IPS-18a (cell line): ENCODE results near the gene PHC2.

Experiments
- H3K27ac ChIP-seq: one replicate; pipeline ENCODE4 v1.5.1; 2013; ENCODE audit warnings: low read length
- H3K27me3 ChIP-seq: one replicate; pipeline ENCODE4 v1.6.1; 2013; ENCODE audit warnings: mild to moderate bottlenecking, low read length; ENCODE audit not compliant: control insufficient read depth, insufficient read depth
- H3K36me3 ChIP-seq: one replicate; pipeline ENCODE4 v1.6.1; 2013; ENCODE audit warnings: low read depth, low read length; ENCODE audit not compliant: control insufficient read depth
- H3K4me1 ChIP-seq: one replicate; pipeline ENCODE4 v1.6.1; 2013; ENCODE audit warnings: low read depth, low read length; ENCODE audit not compliant: control insufficient read depth
- H3K4me3 ChIP-seq: one replicate; pipeline ENCODE4 v1.5.1; 2013; ENCODE audit warnings: low read length
- H3K9ac ChIP-seq: one replicate; pipeline ENCODE4 v1.6.1; 2013; ENCODE audit warnings: mild to moderate bottlenecking, low read length, moderate library complexity
- H3K9me3 ChIP-seq: one replicate; pipeline ENCODE4 v1.6.1; 2013; ENCODE audit warnings: low read depth, low read length; ENCODE audit not compliant: control insufficient read depth

The PHC2 gene

DNA sequence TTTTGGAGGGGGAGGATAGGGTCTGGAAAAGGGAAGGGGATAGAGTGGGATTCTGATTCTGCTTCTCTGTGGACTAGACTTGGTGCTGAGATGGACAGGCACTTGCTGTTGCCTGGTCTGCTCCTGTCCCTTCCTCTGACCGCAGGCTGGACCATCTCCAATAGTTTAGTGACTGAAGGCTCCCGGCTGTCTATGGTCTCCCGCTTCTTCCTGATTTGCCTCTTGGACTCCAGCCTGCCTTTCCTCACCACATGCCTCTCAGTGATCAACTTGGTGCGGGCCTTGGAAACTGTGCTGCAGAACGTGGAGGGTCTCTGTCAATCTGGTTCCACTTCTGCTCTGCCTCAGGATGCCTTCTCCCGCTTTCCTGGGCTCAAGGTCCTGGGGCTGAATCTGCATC, 35.3 kb upstream of the PHC2 start:
- Histone ChIP-seq H3K9me3 (no peaks in the 10 kb centered on the region), H3K36me3 (no peaks in the 10 kb centered on the region), H3K27ac (no peak overlapping the region), H3K4me1 (no peaks in the 10 kb centered on the region), H3K9ac (no peak overlapping the region), H3K27me3 (no peaks in the 10 kb centered on the region), H3K4me3 (no peak overlapping the region)

GRCh38 chr1:33465316-33465715, 34.4 kb upstream of the PHC2 start:
- Histone ChIP-seq H3K4me3 (no peak overlapping the region), H3K4me1 (no peaks in the 10 kb centered on the region), H3K9me3 (no peaks in the 10 kb centered on the region), H3K27me3 (no peaks in the 10 kb centered on the region), H3K27ac (no peak overlapping the region), H3K9ac (no peak overlapping the region), H3K36me3 (no peaks in the 10 kb centered on the region)

DNA sequence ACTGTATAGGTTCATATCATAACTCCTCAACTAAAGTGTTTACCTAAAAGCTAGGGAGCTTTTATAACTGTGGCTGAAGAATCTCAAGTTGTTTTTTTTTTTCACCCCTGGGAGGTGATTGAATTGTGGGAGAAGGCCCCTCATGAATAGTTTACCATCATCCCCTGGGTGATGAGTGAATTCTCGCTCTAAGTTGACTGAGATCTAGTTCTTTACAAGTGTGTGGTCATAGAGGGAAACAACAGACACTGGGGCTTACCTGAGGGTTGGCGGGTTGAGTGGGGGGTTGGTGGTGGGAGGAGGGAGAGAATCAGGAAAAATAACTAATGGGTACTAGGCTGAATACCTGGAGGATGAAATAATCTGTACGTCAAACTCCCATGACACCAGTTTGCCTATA, 33.7 kb upstream of the PHC2 start:
- no peaks in the 10 kb centered on the region for H3K27me3 ChIP-seq

GRCh38 chr1:33462405-33463164, 31.7 kb upstream of the PHC2 start:
- H3K36me3 ChIP-seq, result no peaks in the 10 kb centered on the region
- no peak overlapping the region for H3K9ac ChIP-seq
- H3K27ac ChIP-seq, result no peak overlapping the region
- no peaks in the 10 kb centered on the region for H3K4me1 ChIP-seq
- no peak overlapping the region for H3K4me3 ChIP-seq
- no peaks in the 10 kb centered on the region for H3K9me3 ChIP-seq
- no peaks in the 10 kb centered on the region for H3K27me3 ChIP-seq

More for the DNA sequence above, 33.7 kb upstream of the PHC2 start:
- H3K4me3 ChIP-seq, result no peak overlapping the region
- no peaks in the 10 kb centered on the region for H3K4me1 ChIP-seq
- no peak overlapping the region for H3K27ac ChIP-seq
- no peaks in the 10 kb centered on the region for H3K36me3 ChIP-seq
- no peak overlapping the region for H3K9ac ChIP-seq
- no peaks in the 10 kb centered on the region for H3K9me3 ChIP-seq

- Histone ChIP-seq H3K27me3 (no peaks in the 10 kb centered on the region), H3K4me1 (no peaks in the 10 kb centered on the region), H3K9me3 (no peaks in the 10 kb centered on the region), H3K36me3 (no peaks in the 10 kb centered on the region), H3K27ac (no peak overlapping the region), H3K9ac (no peak overlapping the region), H3K4me3 (no peak overlapping the region)
These were observed 30.2 kb upstream of the PHC2 start for GRCh38 chr1:33460947-33461629.

DNA sequence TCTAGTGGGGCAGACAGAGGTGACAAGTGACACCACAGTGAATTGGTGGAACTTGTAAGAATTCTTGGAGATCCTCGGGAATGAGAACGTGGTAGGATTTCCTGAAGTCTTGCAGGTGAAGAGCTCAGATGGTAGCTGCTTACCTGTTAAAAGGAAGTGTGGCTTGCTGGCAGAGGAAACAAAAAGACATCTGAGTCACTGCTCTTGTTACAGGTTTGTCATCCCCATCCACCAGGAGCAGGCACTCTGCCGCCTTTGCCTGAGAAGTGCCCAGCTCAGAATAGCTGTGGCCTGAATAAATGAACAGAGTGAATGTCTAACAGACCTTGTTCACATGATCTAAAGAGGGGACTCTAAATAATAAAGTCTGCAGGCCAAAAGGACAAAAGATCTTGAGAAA, 29.2 kb upstream of the PHC2 start:
- no peaks in the 10 kb centered on the region for H3K36me3 ChIP-seq
- H3K9ac ChIP-seq, result no peak overlapping the region
- H3K4me1 ChIP-seq, result no peaks in the 10 kb centered on the region
- no peaks in the 10 kb centered on the region for H3K9me3 ChIP-seq
- H3K27me3 ChIP-seq, result no peaks in the 10 kb centered on the region
- H3K27ac ChIP-seq, result no peak overlapping the region
- H3K4me3 ChIP-seq, result no peak overlapping the region

DNA sequence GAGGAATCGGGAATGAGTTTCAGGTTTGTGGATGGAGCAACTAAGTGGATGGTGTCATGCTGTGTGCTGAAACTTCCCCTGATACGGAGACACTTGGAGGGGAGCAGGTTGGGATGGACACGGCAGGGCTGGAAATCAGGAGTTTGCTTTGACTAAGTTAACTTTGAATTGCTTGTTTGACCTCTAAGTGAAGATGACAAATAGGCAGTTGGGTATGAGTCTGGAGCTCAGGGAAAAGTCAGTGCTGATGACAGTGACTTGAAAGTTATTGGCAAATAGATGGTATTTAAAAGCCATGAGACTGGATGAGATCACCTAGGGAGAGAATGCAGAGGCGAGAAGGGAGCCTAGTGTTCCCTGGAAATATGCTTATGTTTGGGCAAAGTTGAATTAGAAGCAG, 28.8 kb upstream of the PHC2 start:
- Histone ChIP-seq H3K27ac (no peak overlapping the region), H3K9me3 (no peaks in the 10 kb centered on the region), H3K4me1 (no peaks in the 10 kb centered on the region), H3K27me3 (no peaks in the 10 kb centered on the region), H3K4me3 (no peak overlapping the region), H3K36me3 (no peaks in the 10 kb centered on the region), H3K9ac (no peak overlapping the region)

DNA sequence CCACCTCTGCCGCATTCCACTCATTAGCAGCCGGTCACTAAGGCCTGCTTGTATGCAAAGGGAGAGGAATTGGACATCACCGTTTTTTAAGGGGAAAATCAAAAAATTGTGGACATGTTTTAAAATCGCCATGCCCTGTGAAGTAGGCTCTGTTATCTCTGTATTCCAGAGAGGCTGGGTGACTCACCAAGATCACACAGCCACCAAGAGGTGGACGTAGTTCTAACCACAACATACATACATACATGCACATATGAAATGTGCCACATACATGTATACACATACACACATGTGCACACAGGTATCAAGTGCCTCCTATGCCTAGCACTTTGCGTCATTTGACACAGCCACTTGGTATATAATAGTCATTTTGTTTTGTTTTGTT, 25.6 kb upstream of the PHC2 start:
- Histone ChIP-seq H3K4me3 (no peak overlapping the region), H3K27me3 (no peaks in the 10 kb centered on the region), H3K9ac (no peak overlapping the region), H3K9me3 (no peaks in the 10 kb centered on the region), H3K4me1 (no peaks in the 10 kb centered on the region), H3K27ac (no peak overlapping the region), H3K36me3 (no peaks in the 10 kb centered on the region)

- H3K4me3 ChIP-seq, result no peak overlapping the region
- no peak overlapping the region for H3K27ac ChIP-seq
These were observed 24.9 kb upstream of the PHC2 start for GRCh38 chr1:33455539-33456501.

DNA sequence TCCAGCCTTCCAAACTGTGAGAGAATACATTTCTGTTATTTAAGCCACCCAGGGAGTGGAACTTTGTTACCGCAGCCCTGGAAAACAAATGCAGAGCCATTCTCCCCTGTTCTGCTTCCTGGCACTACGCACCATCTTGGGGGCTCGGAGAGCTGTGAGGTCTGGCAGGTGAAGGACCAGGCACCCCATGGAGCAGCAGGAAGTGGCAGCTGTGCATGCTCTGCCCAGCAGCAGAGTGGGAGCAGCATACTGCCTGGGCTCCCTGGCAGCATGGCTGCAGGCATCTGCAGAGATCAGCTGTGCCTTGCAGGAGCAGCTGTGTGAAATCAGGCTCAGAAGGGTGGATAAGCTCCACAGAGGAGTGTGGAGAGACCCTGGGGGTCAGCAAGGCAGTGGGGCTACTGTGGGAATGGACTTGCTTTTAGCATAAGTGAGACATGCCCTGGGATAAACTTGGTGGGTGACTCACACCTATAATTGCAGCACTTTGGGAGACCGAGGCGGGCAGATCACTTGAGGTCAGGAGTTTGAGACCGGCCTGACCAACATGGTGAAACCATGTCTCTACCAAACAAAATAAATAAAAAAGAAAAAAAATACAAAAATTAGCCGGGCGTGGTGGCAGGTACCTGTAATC, 23.9 kb upstream of the PHC2 start:
- H3K9me3 ChIP-seq, result no peaks in the 10 kb centered on the region
- no peaks in the 10 kb centered on the region for H3K4me1 ChIP-seq
- no peaks in the 10 kb centered on the region for H3K36me3 ChIP-seq
- H3K9ac ChIP-seq, result no peak overlapping the region
- H3K27ac ChIP-seq, result no peak overlapping the region
- H3K27me3 ChIP-seq, result no peaks in the 10 kb centered on the region
- H3K4me3 ChIP-seq, result no peak overlapping the region

More at GRCh38 chr1:33455539-33456501, 24.9 kb upstream of the PHC2 start:
- Histone ChIP-seq H3K4me1 (no peaks in the 10 kb centered on the region), H3K9me3 (no peaks in the 10 kb centered on the region), H3K36me3 (no peaks in the 10 kb centered on the region), H3K27me3 (no peaks in the 10 kb centered on the region), H3K9ac (no peak overlapping the region)

DNA sequence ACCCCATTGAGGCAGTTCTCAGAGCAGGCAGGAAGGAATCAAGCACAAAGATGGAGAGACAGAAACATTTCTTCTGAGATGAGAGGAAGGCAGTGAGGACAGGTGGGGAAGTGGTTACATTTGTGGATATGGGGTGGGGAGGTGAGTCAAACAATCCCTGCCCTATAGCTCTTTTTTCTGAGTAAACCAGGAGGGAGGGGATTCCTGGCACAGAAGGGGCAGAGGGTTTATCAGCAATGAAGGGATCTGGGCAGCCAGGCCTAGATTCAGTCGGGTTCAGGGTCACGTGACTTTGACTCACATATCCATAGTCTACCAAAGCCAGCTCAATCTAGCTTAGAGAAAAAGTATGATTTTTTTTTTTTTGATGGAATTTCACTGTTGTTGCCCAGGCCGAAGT, 15.7 kb upstream of the PHC2 start:
- no peaks in the 10 kb centered on the region for H3K27me3 ChIP-seq
- H3K4me3 ChIP-seq, result no peak overlapping the region
- no peak overlapping the region for H3K9ac ChIP-seq
- no peaks in the 10 kb centered on the region for H3K36me3 ChIP-seq
- H3K9me3 ChIP-seq, result no peaks in the 10 kb centered on the region
- H3K27ac ChIP-seq, result no peak overlapping the region
- H3K4me1 ChIP-seq, result no peaks in the 10 kb centered on the region
